Measurements from ENCODE around the gene TMEM50A. TPM values are rescaled to one million over a fixed set of nuclear protein-coding genes. Genes with fewer than 3 reads are reported as not detected.
"Not testable (repeated sequence)": the region's sequence is repeated elsewhere in the genome, so short reads cannot be mapped to it uniquely, and the experiment has no call there.

TMEM50A gene
- total and polyA plus RNA-seq, 2 donors (not counting 1 experiment from before 2014, with no cell fraction given): 20.7 to 62.6 TPM

- POLR2A ChIA-PET; H3K4me3 Mint-ChIP-seq; H3K27ac Mint-ChIP-seq; H2AFZ ChIP-seq (ENCODE audit: insufficient read depth, low read depth, low read length, poor library complexity, severe bottlenecking); CTCF ChIA-PET; H3K36me3 ChIP-seq (replicated peaks in 1 of 2; ENCODE audit: control extremely low read depth in 1 of 2, control insufficient read depth in 1 of 2, extremely low read depth in 1 of 2, insufficient read depth in 2 of 2, low read length in 1 of 2); H3K4me2 ChIP-seq (replicated peaks; ENCODE audit: low read depth, low read length, poor library complexity, severe bottlenecking); H3K79me2 ChIP-seq (ENCODE audit: control insufficient read depth, insufficient read depth, low read length); DNase-seq; H3K4me1 ChIP-seq (ENCODE audit: control insufficient read depth in 2 of 2, insufficient read depth in 2 of 2, low read length in 2 of 2); H3K27me3 Mint-ChIP-seq; ATAC-seq (ENCODE audit: low read depth); H3K4me1 Mint-ChIP-seq; H3K27me3 ChIP-seq (replicated peaks in 1 of 4; ENCODE audit: control extremely low read depth in 1 of 4, control insufficient read depth in 3 of 4, insufficient read depth in 4 of 4, low read length in 3 of 4); intact Hi-C loops (cut with micrococcal nuclease); H3K9me3 ChIP-seq (ENCODE audit: control extremely low read depth in 1 of 3, control insufficient read depth in 2 of 3, insufficient read depth in 1 of 3, low read length in 2 of 3); H3K27ac ChIP-seq (ENCODE audit: low read length in 2 of 2); H3K4me3 ChIP-seq (ENCODE audit: control extremely low read depth in 1 of 5, extremely low read depth in 1 of 5, insufficient read depth in 1 of 5, low read depth in 2 of 5, low read length in 4 of 5); H4K20me1 ChIP-seq (ENCODE audit: control insufficient read depth, insufficient read depth, low read length, poor library complexity, severe bottlenecking); H3K9ac ChIP-seq (ENCODE audit: low read length); H3K9me3 Mint-ChIP-seq (ENCODE audit: insufficient read depth): not testable (repeated sequence)
- no CpG with 5 or more reads among the region's 1 CpG for WGBS (ENCODE audit: insufficient coverage)
Observed at GRCh38 chr1:25308168-25308567, 30.0 kb upstream of the TMEM50A start.

- H3K36me3 ChIP-seq (replicated peaks in 1 of 2; ENCODE audit: control extremely low read depth in 1 of 2, control insufficient read depth in 1 of 2, extremely low read depth in 1 of 2, insufficient read depth in 2 of 2, low read length in 1 of 2); H4K20me1 ChIP-seq (ENCODE audit: control insufficient read depth, insufficient read depth, low read length, poor library complexity, severe bottlenecking); H3K27ac Mint-ChIP-seq; H3K9me3 ChIP-seq (ENCODE audit: control extremely low read depth in 1 of 3, control insufficient read depth in 2 of 3, insufficient read depth in 1 of 3, low read length in 2 of 3); H3K27ac ChIP-seq (ENCODE audit: low read length in 2 of 2); H3K9ac ChIP-seq (ENCODE audit: low read length); H3K4me1 ChIP-seq (ENCODE audit: control insufficient read depth in 2 of 2, insufficient read depth in 2 of 2, low read length in 2 of 2); DNase-seq; ATAC-seq (ENCODE audit: low read depth); POLR2A ChIA-PET; H3K79me2 ChIP-seq (ENCODE audit: control insufficient read depth, insufficient read depth, low read length); intact Hi-C loops (cut with micrococcal nuclease); H3K27me3 Mint-ChIP-seq; H3K4me3 ChIP-seq (ENCODE audit: control extremely low read depth in 1 of 5, extremely low read depth in 1 of 5, insufficient read depth in 1 of 5, low read depth in 2 of 5, low read length in 4 of 5); CTCF ChIA-PET; H3K4me2 ChIP-seq (replicated peaks; ENCODE audit: low read depth, low read length, poor library complexity, severe bottlenecking); H3K27me3 ChIP-seq (replicated peaks in 1 of 4; ENCODE audit: control extremely low read depth in 1 of 4, control insufficient read depth in 3 of 4, insufficient read depth in 4 of 4, low read length in 3 of 4); H3K4me1 Mint-ChIP-seq; H3K4me3 Mint-ChIP-seq; H3K9me3 Mint-ChIP-seq (ENCODE audit: insufficient read depth); H2AFZ ChIP-seq (ENCODE audit: insufficient read depth, low read depth, low read length, poor library complexity, severe bottlenecking): not testable (repeated sequence)
- WGBS (ENCODE audit: insufficient coverage): no CpG with 5 or more reads among the region's 1 CpG
Observed at GRCh38 chr1:25309085-25309484, 29.0 kb upstream of the TMEM50A start.

DNA sequence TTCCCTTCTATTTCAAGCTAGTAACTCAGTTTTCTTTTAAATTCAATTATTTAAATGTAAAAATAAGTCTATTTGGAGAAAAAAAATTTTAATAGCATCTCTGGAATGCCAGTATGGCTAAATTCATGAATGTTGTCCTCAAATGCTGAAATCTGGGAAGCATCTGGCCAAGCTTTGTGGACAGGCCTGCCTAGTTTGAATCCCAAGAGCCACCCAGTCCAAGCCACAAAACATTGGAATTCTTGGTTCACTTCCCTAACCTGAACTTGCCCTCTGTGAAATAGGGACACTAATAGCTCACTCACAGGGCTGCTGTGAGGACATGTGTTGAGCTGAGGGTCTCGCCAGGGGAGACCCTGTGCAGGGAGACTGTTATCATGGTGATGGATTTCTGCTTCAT, 28.6 kb upstream of the TMEM50A start:
- intact Hi-C loops (cut with micrococcal nuclease); ATAC-seq (ENCODE audit: low read depth); H3K9me3 Mint-ChIP-seq (ENCODE audit: insufficient read depth); DNase-seq; H3K9ac ChIP-seq (ENCODE audit: low read length); H3K4me1 Mint-ChIP-seq; H3K4me3 Mint-ChIP-seq; H3K4me1 ChIP-seq (ENCODE audit: control insufficient read depth in 2 of 2, insufficient read depth in 2 of 2, low read length in 2 of 2); H3K4me2 ChIP-seq (replicated peaks; ENCODE audit: low read depth, low read length, poor library complexity, severe bottlenecking); CTCF ChIA-PET; H3K36me3 ChIP-seq (replicated peaks in 1 of 2; ENCODE audit: control extremely low read depth in 1 of 2, control insufficient read depth in 1 of 2, extremely low read depth in 1 of 2, insufficient read depth in 2 of 2, low read length in 1 of 2); H4K20me1 ChIP-seq (ENCODE audit: control insufficient read depth, insufficient read depth, low read length, poor library complexity, severe bottlenecking); H3K79me2 ChIP-seq (ENCODE audit: control insufficient read depth, insufficient read depth, low read length); H2AFZ ChIP-seq (ENCODE audit: insufficient read depth, low read depth, low read length, poor library complexity, severe bottlenecking); H3K4me3 ChIP-seq (ENCODE audit: control extremely low read depth in 1 of 5, extremely low read depth in 1 of 5, insufficient read depth in 1 of 5, low read depth in 2 of 5, low read length in 4 of 5); H3K27ac Mint-ChIP-seq; H3K27me3 ChIP-seq (replicated peaks in 1 of 4; ENCODE audit: control extremely low read depth in 1 of 4, control insufficient read depth in 3 of 4, insufficient read depth in 4 of 4, low read length in 3 of 4); POLR2A ChIA-PET; H3K9me3 ChIP-seq (ENCODE audit: control extremely low read depth in 1 of 3, control insufficient read depth in 2 of 3, insufficient read depth in 1 of 3, low read length in 2 of 3); H3K27ac ChIP-seq (ENCODE audit: low read length in 2 of 2); H3K27me3 Mint-ChIP-seq: not testable (repeated sequence)
- whole genome bisulfite sequencing (ENCODE audit: insufficient coverage): no CpG with 5 or more reads among the region's 1 CpG

- intact Hi-C loops (cut with micrococcal nuclease); H3K27ac Mint-ChIP-seq; H3K27ac ChIP-seq (ENCODE audit: low read length in 2 of 2); H3K4me1 Mint-ChIP-seq; H3K4me3 Mint-ChIP-seq; POLR2A ChIA-PET; H3K9me3 Mint-ChIP-seq (ENCODE audit: insufficient read depth); H4K20me1 ChIP-seq (ENCODE audit: control insufficient read depth, insufficient read depth, low read length, poor library complexity, severe bottlenecking); H2AFZ ChIP-seq (ENCODE audit: insufficient read depth, low read depth, low read length, poor library complexity, severe bottlenecking); ATAC-seq (ENCODE audit: low read depth); H3K36me3 ChIP-seq (replicated peaks in 1 of 2; ENCODE audit: control extremely low read depth in 1 of 2, control insufficient read depth in 1 of 2, extremely low read depth in 1 of 2, insufficient read depth in 2 of 2, low read length in 1 of 2); H3K9ac ChIP-seq (ENCODE audit: low read length); DNase-seq; CTCF ChIA-PET; H3K4me2 ChIP-seq (replicated peaks; ENCODE audit: low read depth, low read length, poor library complexity, severe bottlenecking); H3K27me3 ChIP-seq (replicated peaks in 1 of 4; ENCODE audit: control extremely low read depth in 1 of 4, control insufficient read depth in 3 of 4, insufficient read depth in 4 of 4, low read length in 3 of 4); H3K27me3 Mint-ChIP-seq; H3K79me2 ChIP-seq (ENCODE audit: control insufficient read depth, insufficient read depth, low read length); H3K4me3 ChIP-seq (ENCODE audit: control extremely low read depth in 1 of 5, extremely low read depth in 1 of 5, insufficient read depth in 1 of 5, low read depth in 2 of 5, low read length in 4 of 5); H3K9me3 ChIP-seq (ENCODE audit: control extremely low read depth in 1 of 3, control insufficient read depth in 2 of 3, insufficient read depth in 1 of 3, low read length in 2 of 3); H3K4me1 ChIP-seq (ENCODE audit: control insufficient read depth in 2 of 2, insufficient read depth in 2 of 2, low read length in 2 of 2): not testable (repeated sequence)
Observed at GRCh38 chr1:25312806-25313470, 25.2 kb upstream of the TMEM50A start.
